ENCODE results near the gene ASPM.
"Not testable (repeated sequence)": the region's sequence is repeated elsewhere in the genome, so short reads cannot be mapped to it uniquely, and the experiment has no call there.

Gene ASPM

GRCh38 chr1:197144570-197145325, 1.7 kb downstream of the ASPM start:
- DNase-seq, result peak in 1 of 2 experiments; percentile 6

- no peak for DNase-seq
Observed at GRCh38 chr1:197143276-197143675, 3.2 kb downstream of the ASPM start.

GRCh38 chr1:197141575-197141974, 4.9 kb downstream of the ASPM start:
- no peak for DNase-seq

GRCh38 chr1:197140121-197140520, 6.3 kb downstream of the ASPM start:
- no peak for DNase-seq

- DNase-seq, result no peak
Observed at GRCh38 chr1:197139169-197139568, 7.3 kb downstream of the ASPM start.

- DNase-seq, result no peak
Observed at GRCh38 chr1:197137322-197137721, 9.1 kb downstream of the ASPM start.

- DNase-seq, result peak in 1 of 2 experiments; percentile 11
Observed at GRCh38 chr1:197130677-197131304, 15.7 kb downstream of the ASPM start.

GRCh38 chr1:197129698-197130097, 16.8 kb downstream of the ASPM start:
- no peak for DNase-seq

- DNase-seq, result no peak
Observed at GRCh38 chr1:197127246-197127912, 19.1 kb downstream of the ASPM start.

GRCh38 chr1:197126691-197127090, 19.8 kb downstream of the ASPM start:
- DNase-seq, result no peak

GRCh38 chr1:197124376-197124775, 22.1 kb downstream of the ASPM start:
- DNase-seq, result no peak

- DNase-seq, result no peak
Observed at GRCh38 chr1:197116156-197116555, 30.3 kb downstream of the ASPM start.

- DNase-seq, result no peak
Observed at GRCh38 chr1:197106869-197107268, 39.6 kb downstream of the ASPM start.

GRCh38 chr1:197103300-197103699, 43.2 kb downstream of the ASPM start:
- DNase-seq, result no peak

GRCh38 chr1:197101978-197102377, 44.5 kb downstream of the ASPM start:
- DNase-seq, result no peak

GRCh38 chr1:197100677-197101076, 45.8 kb downstream of the ASPM start:
- no peak for DNase-seq

GRCh38 chr1:197099444-197099843, 47.0 kb downstream of the ASPM start:
- no peak for DNase-seq

- not testable (repeated sequence) for DNase-seq
Observed at GRCh38 chr1:197096971-197097370, 49.5 kb downstream of the ASPM start.

- no peak for DNase-seq
Observed at GRCh38 chr1:197096137-197096536, 50.3 kb downstream of the ASPM start.

GRCh38 chr1:197093226-197093885, 53.1 kb downstream of the ASPM start:
- DNase-seq, result no peak

GRCh38 chr1:197092491-197093023, 53.9 kb downstream of the ASPM start:
- no peak for DNase-seq

- DNase-seq, result no peak
Observed at GRCh38 chr1:197083474-197083873, 63.0 kb downstream of the ASPM start.

GRCh38 chr1:197081117-197081753, 65.2 kb downstream of the ASPM start:
- DNase-seq, result no peak

Measured in SW 1271 (cell line).